Measurements from ENCODE around the gene NFATC1.

Gene NFATC1

GRCh38 chr18:79361766-79362522 lies 33.8 kb upstream of the NFATC1 start:
- Histone ChIP-seq H3K27me3 (replicated peaks; ENCODE audit: control insufficient read depth, insufficient read depth, low read length, poor library complexity, severe bottlenecking) (no peaks in the 10 kb centered on the region), H3K36me3 (ENCODE audit: control insufficient read depth, insufficient read depth, low read length) (peaks cover 33% of the 10 kb centered on the region), H3K4me1 (ENCODE audit: control insufficient read depth, insufficient read depth, low read length, poor library complexity, severe bottlenecking) (no peaks in the 10 kb centered on the region), H3K27ac (ENCODE audit: insufficient read depth, low read length, poor library complexity, severe bottlenecking) (no peak overlapping the region), H3K4me3 (ENCODE audit: insufficient read depth, low read depth, low read length, poor library complexity, severe bottlenecking) (no peak overlapping the region), H3K9me3 (ENCODE audit: control insufficient read depth, low read length) (no peaks in the 10 kb centered on the region)
- no peak for DNase-seq

GRCh38 chr18:79365701-79366100 lies 30.0 kb upstream of the NFATC1 start:
- no peak overlapping the region for H3K27ac ChIP-seq (ENCODE audit: insufficient read depth, low read length, poor library complexity, severe bottlenecking)
- no peak for DNase-seq

GRCh38 chr18:79366177-79367094 lies 29.3 kb upstream of the NFATC1 start:
- H3K27me3 ChIP-seq (replicated peaks; ENCODE audit: control insufficient read depth, insufficient read depth, low read length, poor library complexity, severe bottlenecking), result no peaks in the 10 kb centered on the region
- H3K27ac ChIP-seq (ENCODE audit: insufficient read depth, low read length, poor library complexity, severe bottlenecking), result no peak overlapping the region
- no peaks in the 10 kb centered on the region for H3K9me3 ChIP-seq (ENCODE audit: control insufficient read depth, low read length)
- no peak for DNase-seq
- H3K4me3 ChIP-seq (ENCODE audit: insufficient read depth, low read depth, low read length, poor library complexity, severe bottlenecking), result no peak overlapping the region
- H3K4me1 ChIP-seq (ENCODE audit: control insufficient read depth, insufficient read depth, low read length, poor library complexity, severe bottlenecking), result peaks cover 10% of the 10 kb centered on the region
- peaks cover 14% of the 10 kb centered on the region for H3K36me3 ChIP-seq (ENCODE audit: control insufficient read depth, insufficient read depth, low read length)

More at GRCh38 chr18:79365701-79366100, 30.0 kb upstream of the NFATC1 start:
- no peaks in the 10 kb centered on the region for H3K9me3 ChIP-seq (ENCODE audit: control insufficient read depth, low read length)
- H3K4me1 ChIP-seq (ENCODE audit: control insufficient read depth, insufficient read depth, low read length, poor library complexity, severe bottlenecking), result peaks cover 8% of the 10 kb centered on the region
- no peak overlapping the region for H3K4me3 ChIP-seq (ENCODE audit: insufficient read depth, low read depth, low read length, poor library complexity, severe bottlenecking)
- H3K36me3 ChIP-seq (ENCODE audit: control insufficient read depth, insufficient read depth, low read length), result peaks cover 19% of the 10 kb centered on the region
- no peaks in the 10 kb centered on the region for H3K27me3 ChIP-seq (replicated peaks; ENCODE audit: control insufficient read depth, insufficient read depth, low read length, poor library complexity, severe bottlenecking)

- Histone ChIP-seq H3K27me3 (replicated peaks; ENCODE audit: control insufficient read depth, insufficient read depth, low read length, poor library complexity, severe bottlenecking) (no peaks in the 10 kb centered on the region), H3K9me3 (ENCODE audit: control insufficient read depth, low read length) (no peaks in the 10 kb centered on the region), H3K36me3 (ENCODE audit: control insufficient read depth, insufficient read depth, low read length) (peaks cover 8% of the 10 kb centered on the region), H3K27ac (ENCODE audit: insufficient read depth, low read length, poor library complexity, severe bottlenecking) (no peak overlapping the region), H3K4me3 (ENCODE audit: insufficient read depth, low read depth, low read length, poor library complexity, severe bottlenecking) (no peak overlapping the region), H3K4me1 (ENCODE audit: control insufficient read depth, insufficient read depth, low read length, poor library complexity, severe bottlenecking) (peaks cover 13% of the 10 kb centered on the region)
- no peak for DNase-seq
Measured at GRCh38 chr18:79367480-79367879, 28.2 kb upstream of the NFATC1 start.

GRCh38 chr18:79367989-79368388 lies 27.7 kb upstream of the NFATC1 start:
- no peak overlapping the region for H3K4me3 ChIP-seq (ENCODE audit: insufficient read depth, low read depth, low read length, poor library complexity, severe bottlenecking)
- H3K9me3 ChIP-seq (ENCODE audit: control insufficient read depth, low read length), result no peaks in the 10 kb centered on the region
- H3K4me1 ChIP-seq (ENCODE audit: control insufficient read depth, insufficient read depth, low read length, poor library complexity, severe bottlenecking), result peaks cover 13% of the 10 kb centered on the region
- H3K27ac ChIP-seq (ENCODE audit: insufficient read depth, low read length, poor library complexity, severe bottlenecking), result no peak overlapping the region
- H3K27me3 ChIP-seq (replicated peaks; ENCODE audit: control insufficient read depth, insufficient read depth, low read length, poor library complexity, severe bottlenecking), result no peaks in the 10 kb centered on the region
- H3K36me3 ChIP-seq (ENCODE audit: control insufficient read depth, insufficient read depth, low read length), result peaks cover 8% of the 10 kb centered on the region
- no peak for DNase-seq

GRCh38 chr18:79368681-79369080 lies 27.0 kb upstream of the NFATC1 start:
- H3K27ac ChIP-seq (ENCODE audit: insufficient read depth, low read length, poor library complexity, severe bottlenecking), result no peak overlapping the region
- no peak overlapping the region for H3K4me3 ChIP-seq (ENCODE audit: insufficient read depth, low read depth, low read length, poor library complexity, severe bottlenecking)
- peaks cover 13% of the 10 kb centered on the region for H3K4me1 ChIP-seq (ENCODE audit: control insufficient read depth, insufficient read depth, low read length, poor library complexity, severe bottlenecking)
- H3K9me3 ChIP-seq (ENCODE audit: control insufficient read depth, low read length), result no peaks in the 10 kb centered on the region
- peaks cover 8% of the 10 kb centered on the region for H3K36me3 ChIP-seq (ENCODE audit: control insufficient read depth, insufficient read depth, low read length)
- DNase-seq, result no peak
- no peaks in the 10 kb centered on the region for H3K27me3 ChIP-seq (replicated peaks; ENCODE audit: control insufficient read depth, insufficient read depth, low read length, poor library complexity, severe bottlenecking)

GRCh38 chr18:79371561-79372121 lies 24.1 kb upstream of the NFATC1 start:
- Histone ChIP-seq H3K27me3 (replicated peaks; ENCODE audit: control insufficient read depth, insufficient read depth, low read length, poor library complexity, severe bottlenecking) (no peaks in the 10 kb centered on the region), H3K36me3 (ENCODE audit: control insufficient read depth, insufficient read depth, low read length) (peaks cover 10% of the 10 kb centered on the region), H3K27ac (ENCODE audit: insufficient read depth, low read length, poor library complexity, severe bottlenecking) (no peak overlapping the region), H3K9me3 (ENCODE audit: control insufficient read depth, low read length) (no peaks in the 10 kb centered on the region), H3K4me3 (ENCODE audit: insufficient read depth, low read depth, low read length, poor library complexity, severe bottlenecking) (no peak overlapping the region), H3K4me1 (ENCODE audit: control insufficient read depth, insufficient read depth, low read length, poor library complexity, severe bottlenecking) (peaks cover 13% of the 10 kb centered on the region)
- DNase-seq, result no peak

- H3K4me3 ChIP-seq (ENCODE audit: insufficient read depth, low read depth, low read length, poor library complexity, severe bottlenecking), result no peak overlapping the region
Measured at GRCh38 chr18:79372461-79372860, 23.3 kb upstream of the NFATC1 start.

GRCh38 chr18:79372991-79373390 lies 22.7 kb upstream of the NFATC1 start:
- Histone ChIP-seq H3K27ac (ENCODE audit: insufficient read depth, low read length, poor library complexity, severe bottlenecking) (no peak overlapping the region), H3K9me3 (ENCODE audit: control insufficient read depth, low read length) (no peaks in the 10 kb centered on the region), H3K4me3 (ENCODE audit: insufficient read depth, low read depth, low read length, poor library complexity, severe bottlenecking) (no peak overlapping the region), H3K36me3 (ENCODE audit: control insufficient read depth, insufficient read depth, low read length) (peaks cover 22% of the 10 kb centered on the region), H3K4me1 (ENCODE audit: control insufficient read depth, insufficient read depth, low read length, poor library complexity, severe bottlenecking) (peaks cover 13% of the 10 kb centered on the region), H3K27me3 (replicated peaks; ENCODE audit: control insufficient read depth, insufficient read depth, low read length, poor library complexity, severe bottlenecking) (no peaks in the 10 kb centered on the region)
- DNase-seq, result no peak

More at GRCh38 chr18:79372461-79372860, 23.3 kb upstream of the NFATC1 start:
- H3K4me1 ChIP-seq (ENCODE audit: control insufficient read depth, insufficient read depth, low read length, poor library complexity, severe bottlenecking), result peaks cover 13% of the 10 kb centered on the region
- no peak overlapping the region for H3K27ac ChIP-seq (ENCODE audit: insufficient read depth, low read length, poor library complexity, severe bottlenecking)
- DNase-seq, result no peak
- H3K36me3 ChIP-seq (ENCODE audit: control insufficient read depth, insufficient read depth, low read length), result peaks cover 17% of the 10 kb centered on the region
- no peaks in the 10 kb centered on the region for H3K9me3 ChIP-seq (ENCODE audit: control insufficient read depth, low read length)
- H3K27me3 ChIP-seq (replicated peaks; ENCODE audit: control insufficient read depth, insufficient read depth, low read length, poor library complexity, severe bottlenecking), result no peaks in the 10 kb centered on the region
